CD4-positive, alpha-beta T cell (primary cell): ENCODE measurements around the gene MS4A15. TPM values are rescaled to one million over a fixed set of nuclear protein-coding genes. Genes with fewer than 3 reads are reported as not detected.

Source experiments
- ATAC-seq: fragments of 200-7000 bp; cut with Tn5 transposase; one replicate; pipeline ENCODE4 v1.10.0; 2022; ENCODE audit warnings: mild to moderate bottlenecking; ENCODE audit not compliant: poor library complexity
- CTCF ChIA-PET: fragments of 350-600 bp; sonication (Branson Sonifier 250); formaldehyde crosslinking; loops from one replicate; lab custom pipeline; 2021; ENCODE audit warnings: antibody characterized with exemption, inconsistent platforms; lab: Charles Lee
- POLR2A ChIA-PET: fragments of 350-600 bp; sonication (Branson Sonifier 250); formaldehyde crosslinking; loops from one replicate; lab custom pipeline; 2021; ENCODE audit warnings: antibody characterized with exemption, inconsistent platforms; lab: Charles Lee
- DNase-seq, 14 experiments: peaks; one replicate each; pipeline ENCODE4 v3.0.0-alpha.2; 2013 to 2020; ENCODE audit warnings: mixed read lengths in 2 of 14
- H3K27ac ChIP-seq, 2 donors: one replicate each; pipeline versions ENCODE4 v1.5.1 to v1.7.0; 2013; ENCODE audit warnings: low read length in 2 of 2, low read depth in 1 of 2, mild to moderate bottlenecking in 1 of 2
- H3K27me3 ChIP-seq, 2 experiments: 1 replicate in 1 of 2; 2 replicates in 1 of 2; pipeline versions ENCODE4 v1.6.1 to v1.7.0; 2013; ENCODE audit warnings: low read length in 2 of 2, control low read depth in 1 of 2, mild to moderate bottlenecking in 1 of 2, moderate library complexity in 1 of 2; ENCODE audit not compliant: insufficient read depth in 2 of 2, control insufficient read depth in 1 of 2
- H3K36me3 ChIP-seq: one replicate; pipeline ENCODE4 v1.6.1; 2013; ENCODE audit warnings: low read length, control low read depth; ENCODE audit not compliant: insufficient read depth
- H3K4me1 ChIP-seq: one replicate; pipeline ENCODE4 v1.6.1; 2013; ENCODE audit warnings: low read length, control low read depth; ENCODE audit not compliant: insufficient read depth
- H3K4me3 ChIP-seq: one replicate; pipeline ENCODE4 v1.5.1; 2013; ENCODE audit warnings: mild to moderate bottlenecking, low read length, moderate library complexity
- H3K9me3 ChIP-seq, 2 experiments: 1 replicate in 1 of 2; 2 replicates in 1 of 2; pipeline versions ENCODE4 v1.6.1 to v1.7.0; 2013; ENCODE audit warnings: low read length in 2 of 2, mild to moderate bottlenecking in 2 of 2, control low read depth in 1 of 2, moderate library complexity in 1 of 2; ENCODE audit not compliant: control insufficient read depth in 1 of 2, insufficient read depth in 1 of 2
- H3K27ac Mint-ChIP-seq: one replicate; pipeline ENCODE4 v1.8.0; 2020; ENCODE audit warnings: mixed read lengths
- H3K27me3 Mint-ChIP-seq: one replicate; pipeline ENCODE4 v1.8.0; 2021; ENCODE audit warnings: mixed read lengths
- H3K36me3 Mint-ChIP-seq: one replicate; pipeline ENCODE4 v1.8.0; 2021; ENCODE audit warnings: low read depth, mixed read lengths
- H3K4me1 Mint-ChIP-seq: one replicate; pipeline ENCODE4 v1.8.0; 2021; ENCODE audit warnings: low read depth, mixed read lengths
- H3K4me3 Mint-ChIP-seq: one replicate; pipeline ENCODE4 v1.8.0; 2020; ENCODE audit warnings: mild to moderate bottlenecking, mixed read lengths
- H3K9me3 Mint-ChIP-seq: one replicate; pipeline ENCODE4 v1.8.0; 2020; ENCODE audit warnings: mixed read lengths
- intact Hi-C, 2 experiments: fragments of 100-400 bp; cut with DNase I in 1 of 2; cut with micrococcal nuclease in 1 of 2; formaldehyde crosslinking; loops; one replicate each; pipeline versions ENCODE4 v1.15.1 to v1.9.0; 2023 to 2025; cut with DNase I, micrococcal nuclease
- total RNA-seq, 174 experiments: library from RNA in 2 of 174; stranded (reverse) in 2 of 174; gene quantifications; one replicate each; pipeline ENCODE4 v1.2.3 and lab custom pipeline; 2021 to 2026
- TF ChIP-seq, protein P1 (sequence below): fragments of 200-600 bp; IDR thresholded peaks from one replicate; pipeline ENCODE4 v1.8.0; 2022; ENCODE audit warnings: antibody characterized with exemption, mild to moderate bottlenecking

The MS4A15 gene
- total RNA-seq, 2 experiments from 2014 or later = not detected

DNA sequence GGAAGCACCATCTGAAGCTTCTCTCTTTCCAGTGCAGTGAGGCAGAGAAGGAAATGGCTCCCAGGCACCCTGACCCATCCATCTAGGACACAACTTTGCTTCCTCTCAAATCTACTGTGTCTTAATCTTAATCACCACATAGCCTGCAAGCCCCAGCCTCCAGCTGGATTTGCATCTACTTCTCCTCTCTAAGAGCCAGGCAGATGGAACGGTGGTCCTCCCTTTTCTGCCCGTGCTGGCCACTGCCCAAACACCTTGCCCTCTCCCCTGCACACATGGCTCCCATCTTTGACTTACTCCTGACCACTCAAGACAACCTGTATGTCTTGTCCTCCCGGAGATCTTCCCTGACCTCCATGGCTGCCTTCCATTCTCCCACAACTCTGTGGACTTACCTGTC, 35.9 kb downstream of the MS4A15 start:
- no peaks in the 10 kb centered on the region for H3K27me3 Mint-ChIP-seq
- Histone ChIP-seq H3K4me1 (no peaks in the 10 kb centered on the region), H3K27ac (no peak overlapping the region), H3K9me3 (no peaks in the 10 kb centered on the region), H3K27me3 (no peaks in the 10 kb centered on the region), H3K4me3 (no peak overlapping the region), H3K36me3 (no peaks in the 10 kb centered on the region)
- intact Hi-C loops = no loop called here
- H3K4me3 Mint-ChIP-seq = no peak overlapping the region
- CTCF ChIA-PET = no interaction called here
- DNase-seq = no peak
- no peak overlapping the region for H3K27ac Mint-ChIP-seq
- POLR2A ChIA-PET = no interaction called here
- ATAC-seq = no peak
- no peaks in the 10 kb centered on the region for H3K36me3 Mint-ChIP-seq
- H3K9me3 Mint-ChIP-seq = no peaks in the 10 kb centered on the region
- H3K4me1 Mint-ChIP-seq = no peaks in the 10 kb centered on the region
- TF ChIP-seq, protein P1, sequence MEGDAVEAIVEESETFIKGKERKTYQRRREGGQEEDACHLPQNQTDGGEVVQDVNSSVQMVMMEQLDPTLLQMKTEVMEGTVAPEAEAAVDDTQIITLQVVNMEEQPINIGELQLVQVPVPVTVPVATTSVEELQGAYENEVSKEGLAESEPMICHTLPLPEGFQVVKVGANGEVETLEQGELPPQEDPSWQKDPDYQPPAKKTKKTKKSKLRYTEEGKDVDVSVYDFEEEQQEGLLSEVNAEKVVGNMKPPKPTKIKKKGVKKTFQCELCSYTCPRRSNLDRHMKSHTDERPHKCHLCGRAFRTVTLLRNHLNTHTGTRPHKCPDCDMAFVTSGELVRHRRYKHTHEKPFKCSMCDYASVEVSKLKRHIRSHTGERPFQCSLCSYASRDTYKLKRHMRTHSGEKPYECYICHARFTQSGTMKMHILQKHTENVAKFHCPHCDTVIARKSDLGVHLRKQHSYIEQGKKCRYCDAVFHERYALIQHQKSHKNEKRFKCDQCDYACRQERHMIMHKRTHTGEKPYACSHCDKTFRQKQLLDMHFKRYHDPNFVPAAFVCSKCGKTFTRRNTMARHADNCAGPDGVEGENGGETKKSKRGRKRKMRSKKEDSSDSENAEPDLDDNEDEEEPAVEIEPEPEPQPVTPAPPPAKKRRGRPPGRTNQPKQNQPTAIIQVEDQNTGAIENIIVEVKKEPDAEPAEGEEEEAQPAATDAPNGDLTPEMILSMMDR = no peak

DNA sequence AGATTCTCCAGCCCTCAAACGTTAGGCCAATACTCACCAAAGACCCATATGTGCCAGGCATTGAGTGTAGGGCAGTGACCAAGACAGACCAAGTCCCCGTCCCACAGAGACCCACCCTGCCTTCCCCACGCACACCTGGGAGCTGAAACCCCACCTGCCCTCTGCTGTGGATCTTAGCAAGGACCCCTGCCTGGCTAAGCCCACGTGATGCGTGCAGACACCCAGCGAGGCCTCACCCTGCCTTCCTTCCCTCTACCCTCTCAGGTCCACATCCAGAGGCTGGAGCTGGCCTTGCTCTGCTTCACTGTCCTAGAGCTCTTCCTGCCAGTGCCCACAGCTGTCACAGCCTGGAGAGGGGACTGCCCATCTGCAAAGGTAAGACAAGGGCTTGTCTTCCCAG, 38.6 kb downstream of the MS4A15 start:
- Histone ChIP-seq H3K4me1 (no peaks in the 10 kb centered on the region), H3K4me3 (no peak overlapping the region), H3K27ac (no peak overlapping the region), H3K9me3 (peaks cover 0 to 4% of the 10 kb centered on the region in 2 experiments), H3K27me3 (no peaks in the 10 kb centered on the region), H3K36me3 (no peaks in the 10 kb centered on the region)
- DNase-seq (no peak), ATAC-seq (no peak)
- TF ChIP-seq, protein P1 = no peak
- no peaks in the 10 kb centered on the region for H3K9me3 Mint-ChIP-seq
- intact Hi-C loops = no loop called here
- no peaks in the 10 kb centered on the region for H3K36me3 Mint-ChIP-seq
- ChIA-PET CTCF (no interaction called here), POLR2A (no interaction called here)
- peaks cover 5% of the 10 kb centered on the region for H3K27me3 Mint-ChIP-seq
- H3K4me3 Mint-ChIP-seq = no peak overlapping the region
- no peak overlapping the region for H3K27ac Mint-ChIP-seq
- no peaks in the 10 kb centered on the region for H3K4me1 Mint-ChIP-seq

DNA sequence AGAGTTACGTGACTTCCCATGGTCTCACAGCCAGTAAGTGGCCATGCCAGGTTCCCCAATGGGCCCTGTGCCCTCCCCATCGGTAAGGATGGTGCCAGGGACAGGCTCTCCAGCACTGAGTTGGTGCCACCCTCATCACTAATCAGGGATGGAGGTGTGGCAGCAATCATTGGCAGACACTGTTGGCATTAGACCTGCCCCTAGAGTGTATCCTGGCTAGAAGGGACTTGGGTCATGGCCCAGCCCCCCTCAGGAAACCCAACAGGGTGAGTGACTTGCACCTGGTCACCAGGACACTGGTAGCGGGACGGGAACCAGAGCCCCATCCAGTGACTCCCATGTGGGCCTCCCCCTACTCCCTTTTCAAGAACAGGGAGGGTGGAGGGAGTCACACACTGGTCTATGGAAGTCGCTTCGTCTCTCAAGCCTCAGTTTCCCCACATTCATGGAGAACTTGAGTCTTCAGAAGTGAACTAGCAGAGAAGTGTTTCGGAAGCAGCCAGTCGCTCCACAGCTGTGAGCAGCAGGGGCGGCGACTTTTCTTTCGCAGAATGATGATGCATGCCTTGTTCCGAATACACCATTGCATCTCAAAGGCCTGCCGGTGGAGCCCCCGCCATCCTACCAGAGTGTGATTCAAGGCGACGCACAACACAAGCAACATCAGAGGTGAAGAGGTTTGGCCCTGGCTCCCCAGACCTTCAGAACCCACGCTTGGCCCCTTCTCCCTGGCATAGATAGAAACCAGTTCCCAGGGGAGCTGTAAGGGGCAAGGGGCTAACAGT, 41.4 kb downstream of the MS4A15 start:
- Mint-ChIP-seq H3K4me3 (no peak overlapping the region), H3K9me3 (no peaks in the 10 kb centered on the region), H3K4me1 (no peaks in the 10 kb centered on the region), H3K27ac (no peak overlapping the region), H3K36me3 (no peaks in the 10 kb centered on the region), H3K27me3 (peaks cover 9% of the 10 kb centered on the region)
- intact Hi-C loops = no loop called here
- TF ChIP-seq, protein P1 = no peak
- ATAC-seq (no peak), DNase-seq (no peak)
- POLR2A ChIA-PET = no interaction called here
- Histone ChIP-seq H3K4me3 (no peak overlapping the region), H3K9me3 (peaks cover 0 to 4% of the 10 kb centered on the region in 2 experiments), H3K36me3 (no peaks in the 10 kb centered on the region), H3K4me1 (no peaks in the 10 kb centered on the region), H3K27ac (no peak overlapping the region), H3K27me3 (peaks cover 0 to 4% of the 10 kb centered on the region in 2 experiments)
- CTCF ChIA-PET = no interaction called here
